NCI-H82 treated with DMSO at 0.1 percent for 48 hours (cell line): ENCODE results near the gene SRPK2.

Experiments
- DNase-seq: peaks from one replicate; lab custom pipeline; 2025; ENCODE audit not compliant: unreplicated experiment; lab: John Stamatoyannopoulos, UW

The SRPK2 gene

DNA sequence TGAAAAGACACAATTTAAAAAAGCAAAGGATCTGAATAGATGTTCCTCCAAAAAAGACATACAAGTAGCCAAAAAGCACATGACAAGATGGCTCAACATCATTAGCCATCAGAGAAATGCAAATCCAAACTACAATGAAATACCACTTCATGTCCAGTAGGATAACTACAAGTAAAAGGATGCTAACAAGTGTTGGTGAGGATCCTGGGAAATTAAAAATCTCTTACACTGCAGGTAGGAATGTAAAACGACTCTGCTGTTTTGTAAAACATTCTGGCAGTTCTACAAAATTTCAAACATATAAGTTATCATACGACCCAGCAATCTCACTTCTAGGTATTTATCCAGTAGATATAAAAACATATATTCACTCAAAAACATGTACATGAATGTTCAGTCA lies 161.3 kb downstream of the SRPK2 start:
- DNase-seq: no peak

DNA sequence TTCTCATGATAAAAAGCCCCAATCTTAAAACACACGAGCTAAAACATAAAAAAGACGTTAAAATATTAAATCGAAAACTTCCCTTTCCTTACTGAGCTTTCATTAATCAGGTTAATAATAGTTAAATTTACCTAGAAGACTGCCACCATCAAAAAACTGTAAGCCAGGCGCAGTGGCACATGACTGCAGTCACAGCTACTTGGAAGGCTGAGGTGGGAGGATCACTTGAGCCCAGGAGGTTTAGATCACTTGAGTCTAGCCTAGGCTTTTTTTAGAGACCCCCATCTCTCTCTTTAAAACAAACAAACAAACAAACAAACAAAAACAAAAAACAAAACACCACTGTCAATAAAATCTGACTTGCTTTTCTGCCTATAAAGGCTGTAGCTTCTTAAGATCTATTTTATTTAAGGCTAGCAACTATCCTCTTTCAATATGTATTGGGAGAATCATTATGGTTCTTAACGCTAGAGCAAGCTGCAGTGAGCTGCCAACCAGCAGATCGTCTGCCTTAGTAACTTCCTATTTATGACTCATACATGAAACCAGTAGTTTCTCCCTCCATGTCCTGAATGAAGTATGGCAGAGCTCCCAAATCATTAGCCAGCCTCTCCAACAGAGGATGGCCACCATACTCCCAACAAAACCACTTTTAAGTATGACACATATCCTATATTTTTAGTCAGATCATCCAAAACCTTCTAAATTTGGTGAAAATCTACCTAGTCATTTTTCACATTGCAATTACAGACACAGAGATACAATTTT lies 163.7 kb downstream of the SRPK2 start:
- no peak for DNase-seq

DNA sequence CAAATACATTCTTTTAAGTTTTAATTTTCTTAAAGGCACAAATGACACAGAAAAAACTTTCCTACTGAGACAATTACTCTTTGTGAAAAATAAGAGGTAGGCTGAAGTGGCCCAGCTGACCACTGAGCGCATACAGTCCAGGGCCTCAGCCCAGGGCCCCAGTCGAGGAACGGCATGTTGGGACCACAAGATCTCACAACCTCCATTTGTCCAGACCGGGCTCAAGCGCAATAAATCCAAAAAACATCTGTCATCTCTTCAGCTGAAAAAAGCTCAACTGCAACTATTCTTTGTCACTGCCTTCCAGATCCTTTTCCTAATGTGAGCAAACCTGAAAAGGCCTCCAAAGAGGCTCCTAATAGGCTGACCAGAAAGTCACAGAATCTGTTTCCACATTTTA lies 165.8 kb downstream of the SRPK2 start:
- no peak for DNase-seq

DNA sequence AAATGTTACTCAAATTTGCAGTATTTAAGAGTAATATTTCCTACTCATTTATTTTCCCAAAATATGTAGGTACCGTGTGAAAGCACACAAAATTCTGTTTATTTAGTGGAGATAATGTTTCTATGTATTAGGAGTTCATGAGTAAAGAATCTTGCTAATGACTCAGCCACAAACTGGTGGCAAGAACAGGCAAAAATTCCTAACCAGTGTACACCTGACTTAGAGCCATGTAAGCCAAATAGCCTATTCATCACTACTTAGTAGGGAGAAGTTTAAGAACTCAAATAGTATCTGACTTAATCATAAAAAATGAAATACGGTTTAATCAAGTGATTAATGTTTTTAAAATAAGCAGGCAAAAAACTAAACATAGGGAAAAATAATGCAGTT lies 169.0 kb downstream of the SRPK2 start:
- no peak for DNase-seq

DNA sequence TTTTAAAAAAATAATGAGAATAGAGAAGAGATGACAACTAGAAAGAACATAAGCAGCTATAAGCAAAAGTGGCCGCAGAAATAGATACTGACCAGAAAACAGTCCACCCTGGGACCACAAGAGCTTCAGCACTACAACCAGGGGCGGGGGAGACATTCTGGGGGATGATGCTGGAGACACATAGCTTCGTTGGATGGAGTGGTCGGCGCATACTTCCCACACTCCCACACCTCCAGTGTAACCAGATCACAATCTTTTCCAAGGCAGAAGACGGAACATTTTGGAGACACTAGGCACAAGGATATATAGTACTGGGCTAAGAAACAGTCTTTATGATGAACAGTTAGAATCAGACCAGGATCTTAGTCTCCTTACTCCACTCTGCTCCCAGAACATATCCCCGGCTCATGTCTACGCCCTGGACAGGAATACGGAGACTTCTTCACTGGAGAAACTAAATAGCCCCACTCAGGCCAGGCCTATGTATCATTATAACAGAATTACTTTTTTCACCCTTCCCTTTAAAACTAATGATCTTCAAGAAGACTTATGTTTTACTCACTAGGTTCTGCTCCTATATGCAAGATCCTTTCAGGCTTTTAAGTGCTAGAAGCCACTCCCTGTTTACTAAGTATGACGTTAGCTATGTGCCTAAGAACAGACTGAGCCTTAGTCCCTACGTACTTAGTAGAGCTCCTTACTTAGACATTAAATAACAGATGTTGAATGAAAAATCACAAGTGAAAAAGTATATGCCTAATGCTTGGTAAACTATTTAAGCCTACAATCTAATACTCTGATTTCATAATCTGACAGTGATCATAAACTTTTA lies 169.6 kb downstream of the SRPK2 start:
- DNase-seq: no peak

DNA sequence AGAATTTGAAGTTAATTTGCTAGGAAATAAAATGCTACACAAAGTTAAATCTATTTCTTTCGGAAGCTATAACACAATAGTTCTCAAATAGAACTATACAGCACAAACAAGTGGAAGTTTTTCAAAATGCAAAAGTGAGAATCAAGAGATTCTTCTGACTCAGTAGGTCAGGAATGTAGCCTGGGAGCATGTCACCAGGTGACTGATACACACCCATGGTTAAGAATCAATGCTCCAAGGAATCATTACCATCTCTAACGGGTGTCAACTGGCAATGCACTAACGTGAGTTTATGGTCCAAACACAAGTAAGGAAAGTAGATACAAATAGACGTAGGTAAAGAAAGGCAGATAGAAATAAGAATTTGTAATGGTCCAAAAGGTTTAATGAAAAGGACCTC lies 170.5 kb downstream of the SRPK2 start:
- DNase-seq: no peak

DNA sequence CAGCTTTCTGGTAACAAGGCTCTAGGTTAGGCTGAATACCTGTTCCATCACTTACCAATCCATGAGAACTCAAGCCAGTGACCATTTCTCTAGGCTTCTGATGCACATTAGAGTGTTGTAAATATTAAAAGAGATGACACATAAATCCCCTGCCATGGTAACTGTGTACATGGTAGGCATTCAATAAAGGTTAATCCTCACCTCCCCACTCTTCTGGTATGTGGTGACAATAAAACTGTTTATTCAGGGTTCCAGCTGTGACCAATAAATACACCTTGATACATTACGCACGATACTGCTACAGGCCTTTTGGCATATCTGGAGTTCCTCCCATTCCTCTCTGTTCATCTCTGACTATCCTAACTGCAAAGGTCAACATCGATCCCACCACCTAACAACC lies 171.9 kb downstream of the SRPK2 start:
- no peak for DNase-seq

DNA sequence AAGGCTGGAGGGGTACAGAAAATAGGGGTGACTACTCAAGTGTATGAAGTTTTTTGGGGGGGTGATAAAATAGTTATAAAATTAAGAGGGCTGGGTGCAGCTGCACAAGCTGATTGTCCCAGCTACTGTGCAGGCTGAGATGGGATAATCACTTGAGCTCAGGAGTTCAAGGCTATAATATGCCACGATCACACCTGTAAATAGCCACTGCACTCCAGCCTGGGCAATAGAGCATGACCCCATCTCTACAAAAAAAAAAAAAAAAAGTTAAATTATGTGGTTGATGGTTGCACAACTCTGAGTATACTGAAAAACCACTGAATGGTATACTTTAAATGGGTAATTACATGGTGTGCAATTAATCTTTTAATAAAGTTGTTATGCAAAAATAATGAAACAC lies 172.9 kb downstream of the SRPK2 start:
- DNase-seq: no peak

DNA sequence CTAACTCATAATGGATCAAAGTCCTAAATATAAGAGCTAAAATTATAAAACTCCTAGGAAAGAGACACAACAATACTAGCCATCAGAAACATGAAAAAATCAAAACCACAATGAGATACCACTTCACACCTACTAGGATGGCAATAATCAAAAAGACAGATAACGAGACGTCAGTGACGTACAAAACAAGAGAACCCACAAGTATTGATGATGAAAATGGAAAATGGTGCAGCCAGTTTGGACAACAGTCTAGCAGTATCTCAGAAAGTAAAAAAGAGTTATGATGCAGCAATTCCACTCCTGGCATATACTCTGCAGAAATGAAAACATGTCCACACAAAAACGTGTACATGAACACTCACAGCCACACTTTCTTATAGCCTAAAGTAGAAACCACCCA lies 173.5 kb downstream of the SRPK2 start:
- no peak for DNase-seq

DNA sequence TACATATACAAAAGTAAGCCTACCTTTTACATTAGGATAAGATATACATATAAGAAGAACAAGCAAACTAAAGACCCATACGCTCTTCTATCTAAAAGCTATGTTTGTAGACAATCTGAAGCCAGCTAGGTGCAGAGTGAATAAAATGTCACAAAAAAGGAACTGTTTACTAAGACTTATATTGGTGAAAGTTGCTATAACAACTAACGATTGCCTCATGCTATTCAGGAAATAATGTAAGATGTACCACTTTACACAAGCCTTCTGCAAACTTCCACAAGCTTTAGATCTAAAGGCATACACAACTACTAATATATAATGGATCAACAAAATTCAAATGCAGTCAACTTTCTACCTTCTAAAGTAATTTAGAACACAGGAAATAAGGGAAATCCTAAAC lies 175.1 kb downstream of the SRPK2 start:
- no peak for DNase-seq

DNA sequence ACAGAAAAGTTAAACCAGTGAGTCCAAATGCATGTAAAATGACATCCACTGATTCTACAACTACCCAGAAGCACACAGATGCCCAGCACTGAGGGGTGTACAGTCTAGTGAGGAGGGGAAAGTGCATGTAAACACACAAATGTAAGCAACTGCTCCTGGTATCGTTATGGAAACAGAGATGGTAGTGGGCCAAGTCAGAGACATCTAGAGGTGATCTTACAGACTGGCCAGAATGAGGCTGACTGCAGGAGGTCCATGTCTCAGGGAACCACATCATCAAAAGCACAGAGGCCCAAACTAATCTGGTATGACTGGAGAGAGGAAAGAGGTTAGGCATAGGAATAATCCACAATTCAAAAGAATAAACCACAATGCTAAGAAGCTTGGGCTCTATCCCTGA lies 176.5 kb downstream of the SRPK2 start:
- no peak for DNase-seq

DNA sequence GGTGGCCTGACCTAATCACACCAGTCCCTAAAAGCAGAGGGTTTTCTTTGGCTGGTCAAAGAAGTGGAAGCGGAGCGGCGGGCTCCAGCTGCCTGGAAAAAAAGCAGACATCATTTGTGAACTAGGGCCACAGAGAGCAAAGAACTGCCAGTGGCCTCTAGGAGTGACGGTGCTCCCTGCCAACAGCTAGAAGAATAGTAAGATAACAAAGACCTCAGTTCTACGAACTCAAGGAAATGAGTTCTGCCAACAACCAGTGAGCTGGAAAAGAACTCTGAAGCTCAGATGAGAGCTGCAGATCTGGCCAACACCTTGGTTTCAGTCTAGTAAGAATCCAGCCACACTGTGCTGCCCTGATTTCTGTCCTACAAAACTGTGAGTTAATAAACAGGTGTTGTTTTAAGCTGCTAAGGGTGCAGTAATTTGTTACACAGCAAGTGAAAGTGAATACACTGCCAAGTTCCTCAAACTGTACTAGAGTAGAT lies 178.0 kb downstream of the SRPK2 start:
- no peak for DNase-seq

DNA sequence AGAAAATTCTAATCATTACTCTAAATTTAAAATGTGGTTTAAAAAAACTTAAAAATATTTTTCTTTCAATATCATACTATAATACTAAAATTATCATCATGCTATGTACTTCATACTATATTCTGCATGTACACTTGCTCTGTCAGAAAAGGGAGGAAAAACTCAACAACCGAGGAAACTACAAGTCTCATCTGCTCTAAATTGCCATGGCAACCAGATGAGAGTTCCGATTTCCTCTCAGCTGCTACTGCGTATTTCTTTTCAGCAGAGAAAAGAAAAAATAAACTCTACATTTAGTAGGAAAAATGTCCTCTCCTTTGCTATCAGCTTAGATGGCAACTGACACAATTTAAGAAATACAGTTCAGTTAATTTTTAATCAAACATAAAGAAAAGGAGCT lies 178.9 kb downstream of the SRPK2 start:
- DNase-seq: no peak

DNA sequence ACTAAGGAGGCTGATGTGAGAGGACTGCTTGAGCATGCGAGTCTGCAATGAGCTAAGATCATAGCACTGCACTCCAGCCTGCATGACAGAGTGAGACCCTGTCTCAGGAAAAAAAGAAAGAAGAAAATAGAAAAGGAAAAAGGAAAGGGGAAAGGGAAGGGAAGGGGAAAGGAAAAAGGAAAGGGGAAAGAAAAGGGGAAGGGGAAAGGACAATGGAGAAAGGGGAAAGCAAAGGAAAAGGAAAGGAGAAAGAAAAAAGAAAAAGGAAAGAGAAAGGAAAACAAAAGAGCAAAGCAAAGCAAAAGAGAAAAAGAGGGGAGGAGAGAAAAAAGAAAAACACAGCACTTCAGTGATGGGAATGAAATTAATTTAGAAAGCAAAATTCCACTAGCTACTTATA lies 179.3 kb downstream of the SRPK2 start:
- no peak for DNase-seq

DNA sequence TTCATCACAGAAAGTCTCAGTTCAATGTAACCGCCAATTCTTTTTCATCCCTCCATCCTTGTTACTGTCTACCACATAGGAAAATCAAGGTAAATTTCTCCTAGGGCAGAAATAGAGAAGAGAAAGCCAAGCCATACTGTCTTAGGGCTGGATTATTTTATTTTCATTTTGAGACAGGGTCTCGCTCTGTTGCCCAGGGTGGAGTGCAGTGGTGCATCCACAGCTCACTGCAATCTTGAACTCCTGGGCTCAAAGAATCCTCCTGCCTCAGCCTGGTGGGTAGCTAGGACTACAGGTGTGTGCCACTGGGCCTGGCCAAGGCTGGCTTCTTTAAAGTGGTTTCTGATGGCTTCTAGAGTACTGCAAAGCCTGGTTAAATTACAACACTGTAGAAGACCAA lies 181.7 kb downstream of the SRPK2 start:
- no peak for DNase-seq

DNA sequence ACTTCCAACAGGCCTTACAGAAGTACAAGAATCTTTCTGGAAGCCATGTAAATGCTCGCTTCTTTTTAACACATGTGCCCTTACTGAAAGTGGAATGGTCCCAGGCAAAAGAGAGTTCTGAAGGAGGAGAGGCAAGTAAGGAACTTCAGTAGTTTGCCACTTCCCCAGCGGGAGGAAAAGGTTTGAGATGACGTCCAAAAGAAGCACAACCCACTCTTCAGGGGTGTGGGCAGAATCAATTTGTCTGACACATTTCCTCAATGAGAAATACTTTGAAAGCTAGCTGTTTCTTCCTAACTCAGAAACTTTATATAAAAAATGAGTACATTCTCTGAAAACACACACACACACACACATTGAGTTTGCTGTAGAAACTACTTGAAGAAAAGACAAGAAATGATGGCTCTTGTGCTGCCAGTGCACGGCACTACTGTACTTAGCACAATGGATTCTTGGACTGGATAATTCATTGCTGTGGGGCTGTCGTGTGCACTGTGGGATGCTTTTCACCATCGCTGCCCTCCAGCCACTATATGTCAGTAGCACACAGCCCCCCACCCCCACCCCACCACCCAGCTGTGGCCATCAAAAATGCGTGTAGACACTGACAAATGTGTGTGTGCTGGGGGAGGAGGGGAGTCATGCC lies 183.0 kb downstream of the SRPK2 start:
- DNase-seq: no peak

DNA sequence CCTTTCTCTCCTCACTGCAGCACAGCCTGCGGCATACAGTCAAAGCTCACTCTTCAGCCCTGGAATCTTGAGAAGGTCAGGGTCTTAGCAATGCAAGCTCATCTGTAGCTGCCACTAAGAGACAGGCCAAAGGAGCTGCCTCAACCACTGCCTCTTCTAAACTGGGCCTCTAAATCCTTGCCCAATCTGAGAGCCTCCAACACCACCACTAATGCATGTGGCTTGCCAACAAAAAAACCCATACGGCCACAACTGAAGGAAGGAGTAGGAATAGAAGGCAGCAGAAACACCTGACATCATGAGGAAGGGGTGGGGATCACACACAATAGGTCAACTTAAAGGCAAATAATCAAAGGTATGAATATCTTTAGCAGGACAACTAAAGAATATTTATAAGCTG lies 183.8 kb downstream of the SRPK2 start:
- no peak for DNase-seq

DNA sequence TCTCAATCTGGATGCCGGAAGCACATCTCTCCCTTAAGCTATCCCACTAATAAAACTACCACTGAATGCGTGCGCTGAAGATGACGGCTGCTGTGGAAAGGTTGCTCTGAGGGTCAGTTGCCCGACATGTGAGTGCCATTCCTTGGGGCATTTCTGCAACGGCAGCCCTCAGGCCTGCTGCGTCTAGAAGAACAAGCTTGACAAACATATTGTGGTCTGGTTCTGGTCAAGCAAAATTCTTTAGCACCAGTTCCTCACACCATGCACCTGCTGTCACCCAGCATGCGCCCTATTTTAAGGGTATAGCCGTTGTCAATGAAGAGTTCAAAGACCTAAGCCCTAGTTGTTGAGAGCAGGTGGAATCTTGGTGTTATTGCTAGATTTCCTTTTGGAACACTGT lies 184.2 kb downstream of the SRPK2 start:
- no peak for DNase-seq

DNA sequence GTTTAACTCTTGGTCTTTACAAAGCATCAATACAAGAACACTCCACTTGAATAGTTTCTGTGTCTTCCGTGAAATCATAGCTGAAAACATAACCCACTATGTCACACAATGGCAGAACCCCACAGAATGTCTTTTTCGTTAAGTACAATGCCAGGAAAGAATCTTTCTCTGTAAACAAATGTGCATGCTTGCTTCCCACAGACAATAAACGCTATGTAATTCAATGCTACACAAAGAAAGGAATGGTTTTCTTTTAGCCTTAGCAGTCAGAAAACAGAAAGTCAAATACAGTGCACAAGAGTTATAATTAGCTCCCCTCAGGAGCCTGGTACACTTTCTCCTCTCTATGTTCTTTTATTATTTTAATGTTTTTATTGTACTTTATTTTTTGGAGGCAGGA lies 186.1 kb downstream of the SRPK2 start:
- DNase-seq: no peak

DNA sequence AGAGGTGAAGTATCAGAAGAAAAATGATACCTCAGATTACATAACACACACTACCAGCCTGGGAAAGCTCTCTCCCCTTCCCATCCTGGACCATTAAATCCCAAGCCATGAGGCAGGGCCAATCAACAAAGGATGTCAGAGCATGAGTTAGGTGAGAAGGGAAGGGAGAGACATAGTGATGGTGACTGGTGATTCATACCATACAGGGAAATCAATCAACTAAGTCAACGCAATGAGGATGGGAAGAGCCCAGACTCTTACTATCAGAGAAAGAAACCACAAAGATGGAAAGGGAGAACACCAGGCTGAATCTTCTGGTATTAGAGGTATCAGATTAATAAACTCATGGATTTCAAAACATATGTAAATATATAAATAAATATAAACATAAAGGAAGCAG lies 189.3 kb downstream of the SRPK2 start:
- DNase-seq: no peak

DNA sequence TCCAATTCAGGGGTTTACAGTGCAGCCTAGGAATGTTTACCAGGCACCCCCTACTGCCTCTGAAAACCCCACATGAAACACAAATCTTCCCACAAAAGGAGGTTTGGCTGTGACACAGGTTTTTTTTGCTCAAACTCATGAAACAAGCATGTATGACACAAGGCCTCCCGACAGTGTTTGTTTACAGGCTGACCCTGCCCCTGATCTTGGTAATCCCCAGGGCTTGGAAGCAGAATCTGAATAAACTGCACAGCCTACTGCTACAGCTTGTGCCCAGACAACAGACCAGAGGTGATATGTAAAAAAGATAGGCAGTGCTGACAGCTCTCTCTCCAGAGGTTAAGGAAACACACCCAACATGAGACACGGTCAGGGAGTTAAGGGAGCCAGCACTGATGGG lies 190.5 kb downstream of the SRPK2 start:
- DNase-seq: peak; percentile 14

DNA sequence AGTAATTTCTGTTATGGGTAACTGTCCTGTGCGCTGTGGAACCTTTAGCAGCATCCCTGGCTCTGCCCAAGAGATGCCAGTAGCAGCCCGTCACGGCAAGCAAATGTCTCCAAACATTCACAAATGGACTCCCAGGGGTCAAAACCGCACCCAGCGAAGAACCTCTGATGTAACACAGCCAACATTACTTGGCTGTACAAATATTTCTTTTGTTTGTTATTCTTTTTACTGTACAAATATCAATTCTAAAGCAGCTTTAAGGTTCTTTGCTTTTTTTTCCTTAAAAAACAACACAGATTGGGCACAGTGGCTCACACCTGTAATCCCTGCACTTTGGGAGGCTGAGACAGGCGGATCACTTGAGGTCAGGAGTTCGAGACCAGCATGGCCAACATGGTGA lies 192.2 kb downstream of the SRPK2 start:
- DNase-seq: no peak
